PFSK-1 (cell line): ENCODE data around the gene KRT73.

Experiments used
- FOXP2 ChIP-seq: optimal IDR thresholded peaks from 2 replicates; pipeline ENCODE3; 2011; ENCODE audit warnings: borderline replicate concordance, control low read depth, inconsistent platforms; ENCODE audit not compliant: insufficient read depth; ENCODE audit errors: extremely low read length, extremely low read depth
- POLR2AphosphoS5 ChIP-seq: IDR thresholded peaks from 2 replicates; pipeline ENCODE4 v1.6.1; 2012; ENCODE audit warnings: low read depth, mild to moderate bottlenecking, control low read depth, low read length, moderate library complexity
- SIN3A ChIP-seq: IDR thresholded peaks from 2 replicates; pipeline ENCODE4 v1.6.1; 2012; ENCODE audit warnings: mild to moderate bottlenecking, low read length, moderate library complexity, borderline replicate concordance; ENCODE audit not compliant: insufficient read depth
- TAF1 ChIP-seq: IDR thresholded peaks from 2 replicates; pipeline ENCODE4 v1.6.1; 2012; ENCODE audit warnings: low read length, control low read depth, borderline replicate concordance; ENCODE audit not compliant: insufficient read depth
- TF ChIP-seq, protein P1 (sequence below), 2 experiments: IDR thresholded peaks; 2 replicates each; pipeline versions ENCODE4 v1.6.1 to v1.8.0; 2011 to 2012; ENCODE audit warnings: low read depth in 2 of 2, low read length in 2 of 2, control low read depth in 1 of 2, inconsistent platforms in 1 of 2, mild to moderate bottlenecking in 1 of 2, moderate library complexity in 1 of 2; ENCODE audit not compliant: insufficient read depth in 1 of 2

KRT73 gene

DNA sequence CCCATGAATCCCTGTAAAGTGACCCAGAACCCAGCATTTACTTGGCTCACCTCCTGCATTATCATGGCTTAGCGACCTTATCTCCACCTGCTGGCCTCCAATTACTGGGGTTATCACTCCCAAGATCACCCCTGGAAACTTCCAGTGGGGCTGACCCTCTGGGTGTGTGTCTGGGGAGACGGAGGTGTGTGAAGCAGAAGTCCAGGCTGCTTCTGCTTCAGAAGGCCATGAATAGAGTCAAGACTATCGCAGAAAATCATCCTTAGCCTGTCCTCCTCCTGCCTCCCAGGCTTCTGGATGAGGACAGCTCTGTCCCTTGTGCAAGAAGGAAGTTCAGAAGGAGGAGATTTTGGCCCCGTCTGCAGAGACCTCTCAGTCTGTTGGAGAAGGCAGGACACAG lies 16.7 kb downstream of the KRT73 start:
- no peak for TF ChIP-seq TAF1
- TF ChIP-seq FOXP2, result no peak
- TF ChIP-seq POLR2AphosphoS5, result no peak
- TF ChIP-seq SIN3A, result no peak
- TF ChIP-seq, protein P1, sequence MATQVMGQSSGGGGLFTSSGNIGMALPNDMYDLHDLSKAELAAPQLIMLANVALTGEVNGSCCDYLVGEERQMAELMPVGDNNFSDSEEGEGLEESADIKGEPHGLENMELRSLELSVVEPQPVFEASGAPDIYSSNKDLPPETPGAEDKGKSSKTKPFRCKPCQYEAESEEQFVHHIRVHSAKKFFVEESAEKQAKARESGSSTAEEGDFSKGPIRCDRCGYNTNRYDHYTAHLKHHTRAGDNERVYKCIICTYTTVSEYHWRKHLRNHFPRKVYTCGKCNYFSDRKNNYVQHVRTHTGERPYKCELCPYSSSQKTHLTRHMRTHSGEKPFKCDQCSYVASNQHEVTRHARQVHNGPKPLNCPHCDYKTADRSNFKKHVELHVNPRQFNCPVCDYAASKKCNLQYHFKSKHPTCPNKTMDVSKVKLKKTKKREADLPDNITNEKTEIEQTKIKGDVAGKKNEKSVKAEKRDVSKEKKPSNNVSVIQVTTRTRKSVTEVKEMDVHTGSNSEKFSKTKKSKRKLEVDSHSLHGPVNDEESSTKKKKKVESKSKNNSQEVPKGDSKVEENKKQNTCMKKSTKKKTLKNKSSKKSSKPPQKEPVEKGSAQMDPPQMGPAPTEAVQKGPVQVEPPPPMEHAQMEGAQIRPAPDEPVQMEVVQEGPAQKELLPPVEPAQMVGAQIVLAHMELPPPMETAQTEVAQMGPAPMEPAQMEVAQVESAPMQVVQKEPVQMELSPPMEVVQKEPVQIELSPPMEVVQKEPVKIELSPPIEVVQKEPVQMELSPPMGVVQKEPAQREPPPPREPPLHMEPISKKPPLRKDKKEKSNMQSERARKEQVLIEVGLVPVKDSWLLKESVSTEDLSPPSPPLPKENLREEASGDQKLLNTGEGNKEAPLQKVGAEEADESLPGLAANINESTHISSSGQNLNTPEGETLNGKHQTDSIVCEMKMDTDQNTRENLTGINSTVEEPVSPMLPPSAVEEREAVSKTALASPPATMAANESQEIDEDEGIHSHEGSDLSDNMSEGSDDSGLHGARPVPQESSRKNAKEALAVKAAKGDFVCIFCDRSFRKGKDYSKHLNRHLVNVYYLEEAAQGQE (IDR thresholded peaks at IDR 0.05; ENCODE audit: insufficient read depth in 1 of 2, low read depth in 2 of 2, low read length in 2 of 2), result no peak

DNA sequence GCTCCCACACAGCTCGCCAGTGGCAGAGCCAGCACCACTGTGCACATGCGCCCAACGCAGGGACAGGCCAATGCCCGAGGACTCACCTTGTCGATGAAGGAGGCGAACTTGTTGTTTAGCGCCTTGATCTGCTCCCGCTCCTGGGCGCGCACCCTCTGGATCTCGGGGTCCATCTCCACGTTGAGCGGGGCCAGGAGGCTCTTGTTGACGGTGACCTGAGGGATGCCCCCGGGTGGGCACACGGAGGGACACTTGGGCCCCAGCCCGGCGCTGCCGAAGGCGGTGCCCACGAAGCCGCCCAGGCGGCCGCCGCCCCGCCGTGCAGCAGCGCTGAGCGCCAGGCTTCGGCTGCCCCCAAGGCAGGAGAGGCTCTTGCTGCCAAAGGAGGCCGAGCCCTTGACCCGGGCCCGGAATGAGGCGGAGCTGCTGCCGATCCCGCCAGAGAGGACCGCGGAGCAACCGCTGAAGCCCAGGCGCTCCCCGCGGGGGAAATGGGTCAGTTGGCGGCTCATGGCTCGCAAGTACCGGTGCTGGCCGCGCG lies 17.3 kb downstream of the KRT73 start, which contains the start of gene KRT72:
Gene KRT72, minus strand, starts transcription at position 523 of the 541 bp plus-strand sequence. Its CDS starts 11 bp downstream, at position 512.
- TF ChIP-seq SIN3A (no peak), TAF1 (no peak), FOXP2 (no peak), POLR2AphosphoS5 (no peak)
- TF ChIP-seq, protein P1 (IDR thresholded peaks at IDR 0.05; ENCODE audit: insufficient read depth in 1 of 2, low read depth in 2 of 2, low read length in 2 of 2), result no peak

DNA sequence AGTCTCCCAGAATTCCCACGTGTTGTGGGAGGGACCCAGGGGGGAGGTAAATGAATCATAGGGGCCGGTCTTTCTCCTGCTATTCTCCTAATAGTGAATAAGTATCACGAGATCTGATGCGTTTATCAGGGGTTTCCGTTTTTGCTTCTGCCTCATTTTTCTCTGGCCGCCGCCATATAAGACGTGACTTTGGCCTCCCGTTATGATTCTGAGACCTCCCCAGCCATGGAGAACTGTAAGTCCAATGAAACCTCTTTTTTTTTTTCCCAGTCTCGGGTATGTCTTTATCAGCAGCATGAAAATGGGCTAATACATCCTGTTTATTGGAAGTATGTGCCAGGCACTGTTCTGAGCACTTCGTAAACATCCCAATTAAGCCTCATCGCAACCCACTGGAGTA lies 17.9 kb downstream of the KRT73 start:
- TF ChIP-seq FOXP2, result no peak
- TF ChIP-seq, protein P1 (IDR thresholded peaks at IDR 0.05; ENCODE audit: insufficient read depth in 1 of 2, low read depth in 2 of 2, low read length in 2 of 2), result no peak
- TF ChIP-seq TAF1, result no peak
- no peak for TF ChIP-seq POLR2AphosphoS5
- no peak for TF ChIP-seq SIN3A

DNA sequence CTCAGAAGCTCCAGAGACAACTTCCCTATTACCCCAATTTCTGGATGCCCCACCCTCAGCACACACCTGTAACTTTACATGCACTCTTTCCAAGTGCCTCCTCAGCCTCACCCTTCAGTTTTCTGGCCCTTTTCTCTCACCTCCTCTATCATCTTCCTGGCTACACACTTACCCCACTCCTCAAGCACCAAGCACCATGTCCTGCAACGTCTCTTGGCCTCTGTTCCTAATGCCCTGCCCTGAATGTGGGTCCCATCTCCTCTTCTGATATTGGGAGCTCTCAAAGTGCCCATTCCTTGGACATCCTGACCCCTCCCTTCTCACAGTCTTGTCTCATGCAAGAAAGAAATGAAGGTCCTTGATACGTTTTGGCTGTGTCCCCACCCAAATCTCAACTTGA lies 18.3 kb downstream of the KRT73 start:
- no peak for TF ChIP-seq TAF1
- no peak for TF ChIP-seq FOXP2
- no peak for TF ChIP-seq POLR2AphosphoS5
- TF ChIP-seq SIN3A, result no peak
- TF ChIP-seq, protein P1 (IDR thresholded peaks at IDR 0.05; ENCODE audit: insufficient read depth in 1 of 2, low read depth in 2 of 2, low read length in 2 of 2), result no peak

DNA sequence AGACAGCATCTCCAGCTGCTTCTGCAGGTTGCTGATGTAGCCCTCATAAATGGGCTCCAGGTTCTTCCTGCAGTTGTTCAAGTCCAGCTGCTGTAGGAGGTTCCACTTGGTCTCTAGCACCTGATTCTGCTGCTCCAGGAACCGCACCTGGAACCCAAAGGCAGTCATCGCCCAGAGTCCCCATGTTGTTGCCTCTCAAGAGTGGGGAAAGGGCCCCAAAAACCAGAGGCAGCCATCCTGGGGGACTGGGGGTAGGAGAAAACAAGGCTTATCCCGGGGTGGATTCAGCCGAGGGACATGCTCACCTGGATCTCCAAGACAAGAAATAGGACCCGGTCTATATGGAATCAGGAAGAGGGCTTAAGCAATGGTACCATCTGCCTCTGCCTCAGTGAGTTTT lies 19.4 kb downstream of the KRT73 start:
- TF ChIP-seq, protein P1 (IDR thresholded peaks at IDR 0.05; ENCODE audit: insufficient read depth in 1 of 2, low read depth in 2 of 2, low read length in 2 of 2), result no peak
